Body of pancreas (tissue), 4 donors: ENCODE measurements around the gene IGSF21. TPM values are rescaled to one million over a fixed set of nuclear protein-coding genes. Genes with fewer than 3 reads are reported as not detected.
A peak's percentile ranks its signal among the peaks of the same experiment; 100 is the strongest.
"Not testable (repeated sequence)": the region's sequence is repeated elsewhere in the genome, so short reads cannot be mapped to it uniquely, and the experiment has no call there.

Experiments
- ATAC-seq: fragments of 150-250 bp; one replicate; pipeline ENCODE4 v1.9.1; 2016
- DNase-seq, 4 donors: peaks; one replicate each; pipeline ENCODE4 v3.0.0-alpha.2; 2019
- H3K27ac ChIP-seq, 4 donors: fragments of 200-600 bp; sonication (generic); 1 replicate in 3 of 4; 2 replicates in 1 of 4; pipeline versions ENCODE4 v1.5.1 to v1.6.1; 2016 to 2019; ENCODE audit warnings: mild to moderate bottlenecking in 1 of 4, mixed read lengths in 1 of 4, moderate library complexity in 1 of 4
- H3K27me3 ChIP-seq, 2 donors: fragments of 200-600 bp; sonication (generic); one replicate each; pipeline ENCODE4 v1.6.0; 2016; ENCODE audit warnings: mild to moderate bottlenecking in 1 of 2
- H3K36me3 ChIP-seq, 2 donors: fragments of 200-600 bp; sonication (generic); replicated peaks in 1 of 2; 2 replicates each; pipeline ENCODE4 v1.5.1; 2016; ENCODE audit warnings: low read depth in 2 of 2; ENCODE audit not compliant: insufficient read depth in 1 of 2
- H3K4me1 ChIP-seq: fragments of 200-600 bp; sonication (generic); one replicate; pipeline ENCODE4 v1.6.0; 2016
- H3K4me3 ChIP-seq, 2 donors: fragments of 200-600 bp; sonication (generic); 1 replicate in 1 of 2; 2 replicates in 1 of 2; pipeline ENCODE4 v1.5.1; 2016 to 2019
- H3K9me3 ChIP-seq, 3 donors: fragments of 200-600 bp; sonication (generic); 1 replicate in 2 of 3; 2 replicates in 1 of 3; pipeline ENCODE4 v1.5.1; 2016
- POLR2A ChIP-seq, 3 donors: fragments of 450-650 bp; IDR thresholded peaks; one replicate each; pipeline ENCODE4 v1.6.1; 2016; ENCODE audit warnings: antibody characterized with exemption in 3 of 3, mild to moderate bottlenecking in 2 of 3
- WGBS, 2 donors: methylation state at CpG; one replicate each; pipeline ENCODE4 v1.1.5; 2017; 5-methylcytosine and 5-hydroxymethylcytosine counted together
- intact Hi-C: fragments of 100-400 bp; cut with DNase I; formaldehyde crosslinking; loops from one replicate; pipeline ENCODE4 v1.15.1; 2023
- total RNA-seq, 2 donors: library from RNA; depleted of rRNA; stranded (reverse); fragments of >200 nt; gene quantifications; one replicate each; pipeline ENCODE4 v1.1.0, GENCODE V29; 2016
- TF ChIP-seq, protein P1 (sequence below), 7 experiments: fragments of 450-650 bp in 4 of 7; fragments of 200-600 bp in 3 of 7; sonication (generic) in 3 of 7; IDR thresholded peaks; one replicate each; pipeline ENCODE4 v1.5.1; 2016 to 2019; ENCODE audit warnings: antibody characterized with exemption in 7 of 7

IGSF21 gene
- total RNA-seq, 2 donors from 2014 or later, result 0.33 to 2.1 TPM

DNA sequence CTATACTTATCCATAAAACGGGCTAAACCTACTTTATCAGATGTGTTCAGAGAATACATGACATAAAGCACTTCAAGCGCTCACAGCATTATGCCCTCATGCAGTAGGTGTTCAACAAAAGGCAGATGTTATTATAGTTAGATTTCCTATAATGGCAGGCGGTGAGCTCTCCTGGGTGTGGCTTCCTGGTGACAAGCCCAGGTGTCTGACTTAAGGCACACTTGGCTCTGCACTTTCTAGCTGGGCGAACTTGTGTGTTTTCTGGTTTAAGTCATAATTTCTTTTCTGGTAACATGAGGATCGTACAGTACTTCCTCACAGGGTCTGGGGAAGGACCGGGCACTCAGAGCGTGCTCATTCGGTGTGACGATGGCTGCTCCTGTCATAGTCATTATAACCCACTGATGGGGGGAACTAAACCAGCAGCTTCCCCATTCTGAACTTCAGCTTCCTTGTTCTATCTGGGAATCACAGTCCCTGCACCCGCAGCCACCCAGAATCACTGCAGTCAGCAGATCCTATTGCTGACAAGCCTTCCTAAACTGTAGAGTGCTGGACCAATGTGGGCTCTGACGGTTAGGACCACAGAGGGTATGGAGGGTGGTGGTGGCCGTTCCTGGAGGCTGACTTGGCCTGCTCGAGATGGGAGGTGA, 52.8 kb downstream of the IGSF21 start:
- Histone ChIP-seq H3K4me1 (no peaks in the 10 kb centered on the region), H3K36me3 (no peaks in the 10 kb centered on the region), H3K4me3 (no peak overlapping the region), H3K27me3 (no peaks in the 10 kb centered on the region), H3K9me3 (no peaks in the 10 kb centered on the region), H3K27ac (peak overlapping the region in 1 of 4 donors; percentile 60)
- intact Hi-C loops, result no loop called here
- peak in 3 of 4 donors; percentile 17 to 76 (median 21) for DNase-seq
- 69 to 82% methylated on average over 10 to 13 of the region's 13 CpGs for WGBS, 2 donors
- no peak for ATAC-seq
- peak in 1 of 3 donors; percentile 21 for TF ChIP-seq POLR2A (IDR thresholded peaks at IDR 0.05)
- TF ChIP-seq, protein P1, sequence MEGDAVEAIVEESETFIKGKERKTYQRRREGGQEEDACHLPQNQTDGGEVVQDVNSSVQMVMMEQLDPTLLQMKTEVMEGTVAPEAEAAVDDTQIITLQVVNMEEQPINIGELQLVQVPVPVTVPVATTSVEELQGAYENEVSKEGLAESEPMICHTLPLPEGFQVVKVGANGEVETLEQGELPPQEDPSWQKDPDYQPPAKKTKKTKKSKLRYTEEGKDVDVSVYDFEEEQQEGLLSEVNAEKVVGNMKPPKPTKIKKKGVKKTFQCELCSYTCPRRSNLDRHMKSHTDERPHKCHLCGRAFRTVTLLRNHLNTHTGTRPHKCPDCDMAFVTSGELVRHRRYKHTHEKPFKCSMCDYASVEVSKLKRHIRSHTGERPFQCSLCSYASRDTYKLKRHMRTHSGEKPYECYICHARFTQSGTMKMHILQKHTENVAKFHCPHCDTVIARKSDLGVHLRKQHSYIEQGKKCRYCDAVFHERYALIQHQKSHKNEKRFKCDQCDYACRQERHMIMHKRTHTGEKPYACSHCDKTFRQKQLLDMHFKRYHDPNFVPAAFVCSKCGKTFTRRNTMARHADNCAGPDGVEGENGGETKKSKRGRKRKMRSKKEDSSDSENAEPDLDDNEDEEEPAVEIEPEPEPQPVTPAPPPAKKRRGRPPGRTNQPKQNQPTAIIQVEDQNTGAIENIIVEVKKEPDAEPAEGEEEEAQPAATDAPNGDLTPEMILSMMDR (IDR thresholded peaks at IDR 0.05), result no peak

DNA sequence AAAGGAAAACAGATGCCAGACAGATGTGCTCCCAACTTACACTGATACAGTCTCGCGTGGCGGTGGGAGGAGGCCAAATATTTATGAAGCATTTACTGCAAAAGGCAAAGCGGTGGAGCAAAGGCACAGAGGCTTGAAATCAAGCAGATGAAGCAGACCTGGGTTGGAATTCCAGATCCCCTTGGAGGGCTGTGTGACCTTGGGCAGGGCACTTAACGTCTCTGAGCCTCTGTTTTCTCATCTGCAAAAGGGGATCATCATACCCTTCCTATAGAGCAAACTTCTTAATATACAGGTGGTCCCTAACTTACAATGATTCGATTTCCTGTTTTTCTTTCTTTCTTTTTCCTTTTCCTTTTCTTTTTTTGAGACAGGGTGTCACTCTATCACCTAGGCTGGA, 54.1 kb downstream of the IGSF21 start:
- DNase-seq, result no peak
- Histone ChIP-seq H3K27ac (no peak overlapping the region), H3K9me3 (no peaks in the 10 kb centered on the region), H3K4me3 (no peak overlapping the region), H3K4me1 (no peaks in the 10 kb centered on the region), H3K27me3 (no peaks in the 10 kb centered on the region), H3K36me3 (no peaks in the 10 kb centered on the region)
- ATAC-seq, result no peak
- TF ChIP-seq POLR2A (IDR thresholded peaks at IDR 0.05), result no peak
- TF ChIP-seq, protein P1 (IDR thresholded peaks at IDR 0.05), result no peak
- 37 to 46% methylated on average over 6 of the region's 6 CpGs for WGBS, 2 donors
- intact Hi-C loops, result no loop called here

DNA sequence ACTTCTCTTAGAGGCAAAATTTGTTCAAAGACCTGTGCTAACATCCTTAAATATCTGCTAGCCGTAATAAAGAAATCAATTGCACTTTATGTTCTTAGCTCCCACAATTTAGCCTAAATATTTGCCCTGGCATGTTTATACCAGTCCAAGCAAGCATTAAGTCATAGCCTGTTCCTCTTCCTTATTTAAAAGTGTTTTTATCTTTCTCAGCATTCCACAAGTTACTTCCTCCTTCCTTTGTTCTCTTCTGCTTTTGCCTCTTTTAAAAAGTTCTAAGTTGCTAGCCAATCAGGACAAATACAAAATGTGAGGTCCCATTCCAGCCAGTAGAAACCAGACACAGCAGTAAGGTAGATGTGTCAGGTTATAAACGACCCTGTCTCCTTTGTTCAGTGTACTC, 58.0 kb downstream of the IGSF21 start:
- peak overlapping the region in 1 of 4 donors; percentile 54 for H3K27ac ChIP-seq
- H3K4me1 ChIP-seq, DNase-seq, H3K9me3 ChIP-seq, intact Hi-C loops, ATAC-seq, H3K36me3 ChIP-seq, H3K4me3 ChIP-seq, H3K27me3 ChIP-seq: not testable (repeated sequence)
- 20 to 22% methylated on average over 2 of the region's 2 CpGs for WGBS, 2 donors

DNA sequence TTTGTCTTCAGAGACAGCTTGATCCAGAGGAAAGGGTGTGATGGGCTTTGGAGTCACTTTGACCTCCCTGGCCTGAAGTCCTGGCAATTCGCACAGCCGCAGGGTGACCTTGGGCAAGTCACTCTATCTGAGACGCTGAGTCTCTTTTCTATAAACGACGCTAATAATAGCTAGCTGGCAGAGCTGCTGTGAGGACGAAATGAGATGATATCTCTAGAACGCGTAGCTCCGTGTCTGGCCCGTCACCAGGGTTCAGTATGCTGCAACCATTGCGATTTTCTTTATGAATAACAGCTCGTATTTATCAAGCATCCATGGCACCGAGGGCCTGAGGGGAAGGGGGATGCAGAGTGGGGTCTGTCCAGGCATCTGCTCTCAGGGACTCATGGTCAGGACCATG, 58.7 kb downstream of the IGSF21 start:
- Histone ChIP-seq H3K36me3 (no peaks in the 10 kb centered on the region), H3K4me3 (no peak overlapping the region), H3K4me1 (no peaks in the 10 kb centered on the region), H3K9me3 (no peaks in the 10 kb centered on the region), H3K27me3 (peaks cover 0 to 4% of the 10 kb centered on the region in 2 donors), H3K27ac (no peak overlapping the region)
- intact Hi-C loops, result no loop called here
- no peak for DNase-seq
- ATAC-seq, result no peak
- 33 to 40% methylated on average over 13 of the region's 13 CpGs for WGBS, 2 donors
- no peak for TF ChIP-seq POLR2A (IDR thresholded peaks at IDR 0.05)
- TF ChIP-seq, protein P1 (IDR thresholded peaks at IDR 0.05), result no peak

DNA sequence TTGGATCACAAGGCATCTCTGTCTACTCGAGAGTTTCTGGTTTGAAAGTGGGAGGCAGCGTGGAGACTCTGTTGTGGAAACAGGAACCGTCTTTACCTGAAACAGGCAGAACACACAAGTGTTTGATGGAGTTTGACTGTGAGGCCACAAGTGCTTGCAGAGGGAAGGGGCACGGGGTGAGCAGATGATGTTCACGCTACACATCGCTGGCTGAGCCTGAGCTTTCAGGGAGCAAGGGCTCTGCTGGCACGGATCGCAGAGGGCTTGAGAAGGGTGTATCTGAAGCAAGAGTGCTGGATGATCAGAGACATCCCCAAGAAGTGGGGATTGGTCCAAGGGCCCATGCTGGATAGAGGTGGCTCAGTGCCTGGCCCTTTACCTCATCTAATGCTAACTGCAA, 59.3 kb downstream of the IGSF21 start:
- no peaks in the 10 kb centered on the region for H3K9me3 ChIP-seq
- H3K36me3 ChIP-seq, result no peaks in the 10 kb centered on the region
- intact Hi-C loops, result no loop called here
- WGBS, 2 donors, result 54 to 62% methylated on average over 5 to 8 of the region's 8 CpGs
- H3K27ac ChIP-seq, result no peak overlapping the region
- TF ChIP-seq POLR2A (IDR thresholded peaks at IDR 0.05), result no peak
- TF ChIP-seq, protein P1 (IDR thresholded peaks at IDR 0.05), result no peak
- ATAC-seq, result no peak
- no peak for DNase-seq
- H3K4me1 ChIP-seq, result no peaks in the 10 kb centered on the region
- H3K27me3 ChIP-seq, result peaks cover 0 to 4% of the 10 kb centered on the region in 2 donors
- H3K4me3 ChIP-seq, result no peak overlapping the region
